Kidney epithelial cell (primary cell): ENCODE results near the gene GLT8D1. TPM values are rescaled to one million over a fixed set of nuclear protein-coding genes. Genes with fewer than 3 reads are reported as not detected.

Experiments
- DNase-seq: peaks from one replicate; pipeline ENCODE4 v3.0.0-alpha.2; 2010; ENCODE audit warnings: low read depth
- H3K27me3 ChIP-seq: 2 replicates; pipeline ENCODE4 v1.6.0; 2011; ENCODE audit warnings: low read length; ENCODE audit not compliant: control insufficient read depth, insufficient read depth
- H3K36me3 ChIP-seq: 2 replicates; pipeline ENCODE4 v1.5.1; 2011; ENCODE audit warnings: low read length; ENCODE audit not compliant: control insufficient read depth, insufficient read depth
- H3K4me3 ChIP-seq: 2 replicates; pipeline ENCODE4 v1.5.1; 2011; ENCODE audit warnings: low read depth, mild to moderate bottlenecking, control low read depth, low read length
- total RNA-seq: library from RNA; depleted of rRNA; stranded (reverse); fragments of >200 nt; gene quantifications from 2 replicates; pipeline ENCODE4 v1.2.3, GENCODE V29; 2015
- TF ChIP-seq, protein P1 (sequence below): IDR thresholded peaks from 2 replicates; pipeline ENCODE4 v1.5.1; 2011; ENCODE audit warnings: mild to moderate bottlenecking, moderate library complexity, low read length, control low read depth, inconsistent platforms; ENCODE audit not compliant: insufficient read depth, poor library complexity, severe bottlenecking

Gene GLT8D1
- total RNA-seq, 1 donor from 2014 or later, result 40.9 TPM

DNA sequence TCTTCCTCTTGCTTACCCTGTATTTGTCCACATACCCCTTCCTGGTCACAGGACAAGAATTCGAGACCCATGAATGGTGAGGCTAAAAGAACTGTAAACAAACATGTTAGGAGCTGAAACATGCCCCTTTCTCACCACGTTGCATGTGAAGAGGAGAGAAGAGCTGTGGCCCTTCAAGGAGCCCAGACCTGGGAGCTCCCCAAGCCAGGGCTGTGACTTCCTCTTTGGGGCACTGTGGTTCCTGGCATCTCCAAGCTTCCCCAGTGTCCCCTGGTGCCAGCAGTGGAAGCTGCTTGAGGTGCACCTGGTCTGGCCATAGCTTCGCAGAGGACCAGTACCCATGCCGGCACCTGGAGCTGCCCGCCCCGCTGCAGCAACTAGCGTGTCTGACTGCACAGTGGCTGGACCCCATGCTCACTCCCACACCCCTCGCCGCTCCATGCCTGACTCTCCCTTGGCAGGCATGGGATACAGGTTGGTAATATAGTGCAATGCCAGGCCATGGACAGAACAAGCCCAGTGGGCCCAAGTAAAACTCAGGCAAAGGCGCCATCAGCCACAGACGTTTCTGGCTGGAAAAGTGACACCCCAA, 10.2 kb upstream of the GLT8D1 start:
- Histone ChIP-seq H3K36me3 (no peaks in the 10 kb centered on the region), H3K27me3 (no peaks in the 10 kb centered on the region), H3K4me3 (no peak overlapping the region)
- TF ChIP-seq, protein P1, sequence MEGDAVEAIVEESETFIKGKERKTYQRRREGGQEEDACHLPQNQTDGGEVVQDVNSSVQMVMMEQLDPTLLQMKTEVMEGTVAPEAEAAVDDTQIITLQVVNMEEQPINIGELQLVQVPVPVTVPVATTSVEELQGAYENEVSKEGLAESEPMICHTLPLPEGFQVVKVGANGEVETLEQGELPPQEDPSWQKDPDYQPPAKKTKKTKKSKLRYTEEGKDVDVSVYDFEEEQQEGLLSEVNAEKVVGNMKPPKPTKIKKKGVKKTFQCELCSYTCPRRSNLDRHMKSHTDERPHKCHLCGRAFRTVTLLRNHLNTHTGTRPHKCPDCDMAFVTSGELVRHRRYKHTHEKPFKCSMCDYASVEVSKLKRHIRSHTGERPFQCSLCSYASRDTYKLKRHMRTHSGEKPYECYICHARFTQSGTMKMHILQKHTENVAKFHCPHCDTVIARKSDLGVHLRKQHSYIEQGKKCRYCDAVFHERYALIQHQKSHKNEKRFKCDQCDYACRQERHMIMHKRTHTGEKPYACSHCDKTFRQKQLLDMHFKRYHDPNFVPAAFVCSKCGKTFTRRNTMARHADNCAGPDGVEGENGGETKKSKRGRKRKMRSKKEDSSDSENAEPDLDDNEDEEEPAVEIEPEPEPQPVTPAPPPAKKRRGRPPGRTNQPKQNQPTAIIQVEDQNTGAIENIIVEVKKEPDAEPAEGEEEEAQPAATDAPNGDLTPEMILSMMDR, result no peak
- DNase-seq, result no peak

DNA sequence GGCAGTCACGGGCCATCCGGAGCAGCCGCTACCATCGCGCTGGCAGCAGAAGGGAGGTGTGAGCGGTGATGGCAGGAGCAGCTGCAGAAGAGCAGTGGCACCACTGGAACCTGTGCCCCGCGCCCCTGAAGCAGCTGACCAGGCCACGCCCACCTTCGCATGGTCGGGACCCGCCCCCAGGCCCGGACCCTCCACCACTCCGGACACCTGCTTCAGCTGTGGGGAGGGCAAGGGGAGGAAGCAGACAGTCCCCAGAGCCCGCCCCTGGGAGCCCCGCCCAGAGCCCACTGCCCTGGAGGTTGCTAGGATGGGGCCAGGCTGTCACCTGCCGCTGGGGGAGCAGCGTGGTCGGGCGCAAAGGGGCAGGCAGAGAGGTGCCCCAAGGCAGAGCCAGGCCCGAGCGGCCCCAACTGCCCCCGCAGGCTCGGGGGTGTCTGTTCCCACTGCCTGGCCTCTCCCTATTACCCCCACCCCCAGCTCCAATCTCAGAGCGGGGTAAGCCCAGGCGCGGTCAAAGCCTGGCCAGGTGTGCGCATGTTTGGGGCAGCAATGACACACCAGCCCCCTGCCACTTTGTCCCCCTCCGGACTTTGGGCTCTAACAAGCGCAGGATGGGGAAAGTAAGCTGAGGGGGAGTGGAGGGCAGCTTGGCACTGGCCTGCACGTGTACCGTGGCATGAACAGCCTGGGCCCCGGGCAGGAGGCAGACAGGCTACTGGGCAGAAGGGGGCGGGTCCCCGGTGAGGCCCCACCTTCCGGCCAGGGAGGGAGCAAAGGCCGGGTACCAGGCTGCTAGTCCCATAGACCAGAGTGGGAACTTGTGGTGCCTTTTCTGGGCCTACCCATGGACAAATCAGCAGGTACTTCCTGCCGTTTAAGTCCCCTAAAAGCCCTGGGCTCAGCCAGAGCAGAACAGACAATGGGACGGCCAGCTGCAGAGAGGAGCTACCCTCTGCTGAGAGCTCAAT, 9.0 kb upstream of the GLT8D1 start:
- Histone ChIP-seq H3K36me3 (no peaks in the 10 kb centered on the region), H3K4me3 (no peak overlapping the region), H3K27me3 (no peaks in the 10 kb centered on the region)
- DNase-seq, result no peak
- TF ChIP-seq, protein P1, result no peak

DNA sequence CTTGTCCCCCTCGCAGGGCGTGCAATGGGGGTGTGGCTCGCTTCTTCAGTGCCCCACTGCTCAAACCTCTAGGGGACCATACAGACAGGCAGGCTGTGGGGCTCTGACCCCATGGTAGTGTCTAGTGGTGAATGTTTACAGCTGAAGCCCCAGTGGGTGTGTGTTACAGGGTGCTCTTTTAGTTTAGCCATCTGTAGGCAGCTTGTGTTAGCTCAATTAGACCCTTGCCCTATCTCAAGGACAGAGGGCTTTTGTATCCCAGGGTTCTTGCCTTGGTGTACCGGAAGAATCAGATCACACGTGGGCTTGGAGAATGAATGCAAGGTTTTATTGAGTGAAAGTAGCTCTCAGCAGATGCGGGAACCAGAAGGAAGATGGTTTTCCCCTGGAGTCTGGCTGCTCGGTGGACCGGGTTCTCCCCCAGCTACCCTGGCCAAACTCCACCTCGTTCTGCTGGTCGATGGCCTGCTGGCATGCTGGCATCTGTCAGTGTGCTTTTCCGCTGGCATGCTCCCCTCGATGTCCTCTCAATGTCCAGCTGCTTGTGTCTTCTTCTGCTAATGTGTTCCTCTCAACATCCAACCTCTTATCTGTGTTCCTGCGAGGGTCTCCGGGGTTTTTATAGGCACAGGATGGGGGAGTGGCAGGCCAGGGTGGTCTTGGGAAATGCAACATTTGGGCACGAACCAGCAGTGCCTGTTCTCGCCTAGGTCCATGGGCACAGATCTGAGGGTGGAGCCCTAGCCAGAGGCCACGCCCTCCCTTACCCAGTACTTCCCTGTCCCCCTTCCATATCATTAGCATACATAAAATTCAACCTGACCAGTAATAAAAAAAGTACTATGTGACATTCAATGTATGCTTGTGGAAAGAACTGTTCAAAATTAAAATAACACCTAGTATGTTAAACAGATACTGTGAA, 7.0 kb upstream of the GLT8D1 start:
- TF ChIP-seq, protein P1, result no peak
- H3K27me3 ChIP-seq, result no peaks in the 10 kb centered on the region

DNA sequence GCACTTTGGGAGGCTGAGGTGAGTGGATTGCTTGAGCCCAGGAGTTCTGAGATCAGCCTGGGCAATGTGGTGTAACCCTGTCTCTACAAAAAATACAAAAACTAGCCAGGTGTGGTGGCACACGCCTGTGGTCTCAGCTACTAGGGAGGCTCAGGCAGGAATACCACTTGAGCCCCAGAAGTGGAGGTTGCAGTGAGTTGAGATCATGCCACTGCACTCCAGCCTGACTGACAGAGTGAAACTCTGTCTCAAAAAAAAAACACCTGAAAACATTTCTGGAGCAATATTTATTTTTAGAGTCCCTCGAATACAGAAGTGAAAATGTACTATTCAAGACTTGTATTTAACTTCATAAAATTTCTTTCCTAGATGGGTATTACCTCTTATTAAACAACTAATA, 4.9 kb upstream of the GLT8D1 start:
- Histone ChIP-seq H3K36me3 (no peaks in the 10 kb centered on the region), H3K27me3 (no peaks in the 10 kb centered on the region), H3K4me3 (no peak overlapping the region)
- TF ChIP-seq, protein P1, result no peak
- no peak for DNase-seq

More for the DNA sequence above, 7.0 kb upstream of the GLT8D1 start:
- no peak overlapping the region for H3K4me3 ChIP-seq
- DNase-seq, result no peak
- no peaks in the 10 kb centered on the region for H3K36me3 ChIP-seq

DNA sequence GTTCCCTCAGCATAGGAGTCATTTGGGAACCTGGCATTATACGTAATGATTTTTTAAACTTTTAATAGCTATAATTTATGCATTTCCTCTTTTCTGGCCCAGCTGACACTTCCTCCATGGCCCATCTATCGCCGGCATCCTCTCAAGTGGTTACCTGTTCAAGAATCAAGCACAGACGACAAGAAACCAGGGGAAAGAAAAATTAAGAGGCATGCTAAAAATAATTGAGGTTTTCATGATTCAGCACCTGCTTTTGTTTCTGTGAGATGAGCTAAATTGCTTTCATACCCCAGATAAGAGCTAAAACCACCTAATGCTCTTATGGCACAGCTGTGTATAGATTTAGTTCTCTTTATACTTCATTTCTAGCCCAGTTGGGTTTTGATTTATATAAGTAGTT, 2.0 kb upstream of the GLT8D1 start:
- no peaks in the 10 kb centered on the region for H3K27me3 ChIP-seq
- no peak overlapping the region for H3K4me3 ChIP-seq
- DNase-seq, result no peak
- H3K36me3 ChIP-seq, result no peaks in the 10 kb centered on the region
- TF ChIP-seq, protein P1, result no peak
